Stimulated activated naive CD4-positive, alpha-beta T cell treated with Interleukin-2 at 50 U/mL for 16 hours (primary cell): ENCODE measurements around the gene RPL37.
"Not testable (repeated sequence)": the region's sequence is repeated elsewhere in the genome, so short reads cannot be mapped to it uniquely, and the experiment has no call there.

Source experiments
- DNase-seq: peaks from one replicate; lab custom pipeline; 2025; lab: John Stamatoyannopoulos, UW

RPL37 gene

GRCh38 chr5:40834849-40835787 lies at the start of gene RPL37:
TSS of gene RPL37 (minus strand) at chr5:40835222. CDS start at chr5:40835185, 37 bp downstream.
- peak; percentile 93 for DNase-seq

DNA sequence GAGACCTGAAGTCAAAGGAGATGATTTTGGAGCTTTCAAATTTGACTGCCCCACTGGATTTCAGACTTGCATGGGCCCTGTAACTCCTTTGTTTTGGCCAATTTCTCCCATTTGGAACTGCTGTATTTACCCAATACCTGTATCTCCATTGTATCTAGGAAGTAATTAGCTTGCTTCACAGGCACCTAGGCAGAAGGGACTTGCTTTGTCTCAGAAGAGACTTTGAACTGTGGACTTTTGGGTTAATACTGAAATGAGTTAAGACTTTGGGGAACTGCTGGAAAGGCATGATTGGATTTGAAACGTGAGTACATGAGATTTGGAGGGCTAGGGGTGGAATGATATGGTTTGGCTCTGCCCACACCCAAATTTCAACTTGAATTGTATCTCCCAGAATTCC lies 48.0 kb upstream of the RPL37 start:
- DNase-seq = not testable (repeated sequence)

DNA sequence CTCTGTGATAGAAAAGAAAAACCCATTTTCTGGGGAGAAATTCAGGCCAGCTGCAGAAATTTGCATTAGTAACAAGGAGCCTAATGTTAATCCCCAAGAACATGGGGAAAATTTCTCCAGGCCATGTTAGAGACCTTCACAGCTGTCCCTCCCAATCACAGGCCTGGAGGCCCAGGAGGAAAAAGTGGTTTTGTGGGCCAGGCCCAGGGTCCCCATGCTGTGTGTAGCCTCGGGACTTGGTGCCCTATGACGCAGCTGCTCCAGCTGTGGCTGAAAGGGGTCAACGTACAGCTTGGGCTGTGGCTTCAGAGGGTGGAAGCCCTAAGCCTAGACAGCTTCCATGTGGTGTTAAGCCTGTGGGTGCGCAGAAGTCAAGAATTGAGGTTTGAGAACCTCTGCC lies 47.3 kb upstream of the RPL37 start:
- no peak for DNase-seq

DNA sequence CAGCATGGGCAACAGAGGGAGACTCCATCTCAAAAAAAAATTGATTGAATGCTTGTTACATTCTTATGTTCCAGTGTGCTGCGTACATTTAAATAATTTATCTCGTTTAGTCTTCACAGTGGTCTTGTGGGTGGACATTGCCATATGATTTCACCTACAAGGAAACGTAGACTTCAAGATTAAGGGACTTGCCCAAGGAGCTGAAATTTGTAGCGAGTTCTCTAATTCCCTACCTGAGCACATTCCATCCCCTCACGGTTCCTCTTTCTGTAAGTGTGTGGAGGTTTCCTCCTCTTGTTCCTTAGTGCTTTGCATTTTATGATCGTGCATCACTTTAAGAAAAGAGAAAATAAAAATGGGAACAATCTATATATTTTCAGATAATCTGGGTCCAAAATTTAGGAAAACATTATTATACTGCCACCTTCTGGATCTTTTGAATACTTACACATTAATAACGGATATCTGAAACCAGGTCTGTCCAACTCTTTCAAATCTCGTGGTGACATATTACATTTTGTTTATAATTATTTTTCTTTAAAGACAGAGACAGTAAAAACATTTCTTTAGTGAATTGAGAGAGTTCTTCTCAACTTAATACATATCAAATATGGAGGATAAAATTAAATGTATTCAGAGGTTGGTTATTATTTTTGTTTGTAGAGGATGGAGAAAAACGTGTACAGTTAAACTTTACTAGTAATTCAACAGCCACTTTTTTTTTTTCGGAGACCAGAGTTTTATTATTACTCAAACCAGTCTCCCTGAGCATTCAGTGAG lies 44.3 kb upstream of the RPL37 start:
- DNase-seq = no peak

GRCh38 chr5:40877371-40877988 lies 42.5 kb upstream of the RPL37 start:
- DNase-seq = peak; percentile 5

DNA sequence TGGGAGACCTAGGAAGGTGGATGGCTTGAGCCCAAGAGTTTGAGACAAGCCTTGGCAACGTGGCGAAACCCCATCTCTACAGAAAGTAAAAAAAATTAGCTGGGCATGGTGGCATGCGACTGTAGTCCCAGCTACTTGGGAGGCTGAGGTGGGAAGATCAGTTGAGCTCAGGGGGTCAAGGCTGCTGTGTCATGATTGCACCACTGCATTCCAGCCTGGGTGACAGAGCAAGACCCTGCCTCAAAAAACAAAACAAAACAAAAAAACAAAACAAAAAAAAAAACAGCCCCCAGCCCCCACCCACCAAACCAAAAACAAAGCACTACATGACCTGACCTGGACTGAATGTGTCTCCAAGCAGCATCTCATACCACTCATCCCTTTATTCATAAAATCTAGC lies 40.9 kb upstream of the RPL37 start:
- no peak for DNase-seq

DNA sequence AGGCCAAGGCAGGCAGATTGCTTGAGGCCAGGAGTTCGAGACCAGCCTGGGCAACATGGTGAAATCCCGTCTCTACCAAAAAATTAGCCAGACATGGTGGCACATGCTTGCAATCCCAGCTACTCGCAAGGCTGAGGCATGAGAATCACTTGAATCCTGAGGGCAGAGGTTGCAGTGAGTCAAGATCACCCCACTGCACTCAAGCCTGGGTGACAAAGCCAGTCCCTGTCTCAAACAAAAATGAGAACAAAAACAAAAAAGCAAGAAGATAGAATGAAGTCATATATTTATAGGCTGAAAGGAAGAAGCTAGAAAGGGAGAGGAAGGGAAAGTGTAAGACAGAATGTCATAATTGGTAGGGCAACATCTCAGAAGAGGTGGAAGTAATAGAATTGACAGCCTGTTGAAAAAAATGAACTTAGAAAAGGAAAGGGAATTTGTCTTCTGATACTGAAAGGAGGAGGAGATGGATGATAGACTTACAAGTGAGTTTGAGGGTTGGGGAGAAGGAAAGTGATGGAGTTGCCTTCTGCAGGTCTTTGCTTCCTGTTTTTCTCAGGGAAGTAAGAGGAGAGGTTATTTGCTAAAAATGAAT lies 38.4 kb upstream of the RPL37 start:
- DNase-seq = no peak

- not testable (repeated sequence) for DNase-seq
Observed at GRCh38 chr5:40872253-40872652, 37.2 kb upstream of the RPL37 start.

- DNase-seq = no peak
Observed at GRCh38 chr5:40871177-40871576, 36.2 kb upstream of the RPL37 start.

DNA sequence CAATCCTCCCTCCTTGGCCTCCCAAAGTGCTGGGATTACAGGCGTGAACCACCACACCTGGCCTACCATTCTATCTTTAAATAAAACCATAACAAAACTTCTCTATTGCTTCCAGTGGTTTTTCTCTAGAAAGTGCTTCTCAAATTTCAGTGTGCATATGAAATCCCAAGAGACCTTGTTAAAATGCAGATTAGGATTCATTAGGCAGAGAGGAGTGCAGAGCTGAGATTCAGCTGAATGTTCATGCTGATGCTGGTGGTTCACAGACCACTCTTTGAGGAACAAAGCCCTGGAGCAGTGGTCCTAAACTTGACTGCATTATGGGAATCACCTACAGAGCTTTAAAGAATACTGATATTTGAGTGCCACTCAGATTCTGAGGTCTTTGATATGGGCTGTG lies 34.4 kb upstream of the RPL37 start:
- no peak for DNase-seq

DNA sequence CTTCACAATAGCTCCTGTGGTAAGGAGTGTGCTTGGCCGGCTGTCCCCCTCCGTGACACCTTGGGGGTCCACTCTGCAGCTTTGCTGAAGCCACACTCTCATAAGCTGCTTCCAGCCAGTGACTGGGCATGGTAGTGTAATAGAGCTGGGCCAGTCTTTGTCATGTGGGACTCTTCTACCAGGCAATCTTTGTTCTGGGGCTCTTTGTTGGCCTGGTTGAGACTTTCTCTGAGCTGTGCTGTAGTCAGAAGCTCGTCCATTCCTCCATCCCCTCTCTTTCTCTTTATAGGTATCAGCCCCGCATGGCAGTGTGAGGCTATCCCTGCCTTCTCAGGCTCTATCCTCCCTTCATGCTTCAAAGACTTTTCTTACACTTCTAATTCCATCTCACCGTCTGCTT lies 31.8 kb upstream of the RPL37 start:
- DNase-seq = no peak

DNA sequence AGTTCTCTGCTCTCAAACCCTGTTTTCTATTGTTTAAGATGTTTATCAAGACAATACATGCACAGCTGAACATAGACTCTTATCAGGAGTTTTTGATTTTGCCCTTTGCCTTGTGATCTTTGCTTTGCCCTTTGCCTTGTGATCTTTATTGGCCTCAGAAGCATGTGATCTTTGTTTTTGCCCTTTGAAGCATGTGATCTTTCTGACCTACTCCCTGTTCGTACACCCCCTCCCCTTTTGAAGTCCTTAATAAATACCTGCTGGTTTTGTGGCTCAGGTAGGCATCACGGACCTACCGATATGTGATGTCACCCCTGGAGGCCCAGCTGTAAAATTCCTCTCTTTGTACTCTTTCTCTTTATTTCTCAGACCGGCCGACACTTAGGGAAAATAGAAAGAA lies 30.0 kb upstream of the RPL37 start:
- not testable (repeated sequence) for DNase-seq

DNA sequence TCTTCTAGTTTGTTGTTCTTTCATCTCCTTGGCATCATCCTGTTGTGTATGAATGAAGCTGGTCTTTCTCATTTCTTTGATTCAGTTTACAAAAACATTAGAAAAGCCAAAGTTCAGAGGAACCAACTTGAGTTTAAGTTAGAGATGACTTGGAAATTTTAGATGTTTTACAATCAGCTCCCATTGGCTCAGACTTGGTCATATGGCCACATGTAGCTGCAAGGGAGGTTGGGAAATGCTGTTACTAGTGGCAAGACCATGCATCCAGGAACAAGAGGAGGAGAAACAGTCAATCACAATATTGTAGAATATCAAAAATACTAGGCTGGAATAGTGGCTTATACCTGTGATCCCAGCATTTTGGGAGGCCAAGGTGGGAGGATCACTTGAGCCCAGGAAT lies 25.7 kb upstream of the RPL37 start:
- DNase-seq = no peak

- DNase-seq = no peak
Observed at GRCh38 chr5:40853632-40854192, 18.7 kb upstream of the RPL37 start.

DNA sequence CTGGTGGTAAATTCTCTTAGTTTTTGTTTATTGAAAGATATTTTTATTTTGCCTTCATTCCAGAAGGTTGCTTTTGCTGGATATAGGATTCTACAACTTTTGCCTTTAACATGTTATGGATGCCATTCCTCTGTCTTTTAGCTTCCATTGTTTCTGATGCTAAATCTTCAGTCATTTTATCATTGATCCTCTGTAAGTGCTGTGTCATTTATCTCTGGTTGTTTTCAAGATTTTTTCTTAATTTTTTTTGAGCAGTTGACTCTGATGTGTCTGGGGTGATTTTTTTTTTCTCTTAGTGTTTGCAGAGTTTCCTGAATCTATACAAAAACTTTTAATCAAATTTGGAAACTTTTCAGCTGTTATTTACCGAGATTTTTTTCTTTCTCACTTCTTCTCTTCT lies 12.5 kb upstream of the RPL37 start:
- DNase-seq = no peak

GRCh38 chr5:40846371-40846770 lies 11.3 kb upstream of the RPL37 start:
- DNase-seq = no peak

DNA sequence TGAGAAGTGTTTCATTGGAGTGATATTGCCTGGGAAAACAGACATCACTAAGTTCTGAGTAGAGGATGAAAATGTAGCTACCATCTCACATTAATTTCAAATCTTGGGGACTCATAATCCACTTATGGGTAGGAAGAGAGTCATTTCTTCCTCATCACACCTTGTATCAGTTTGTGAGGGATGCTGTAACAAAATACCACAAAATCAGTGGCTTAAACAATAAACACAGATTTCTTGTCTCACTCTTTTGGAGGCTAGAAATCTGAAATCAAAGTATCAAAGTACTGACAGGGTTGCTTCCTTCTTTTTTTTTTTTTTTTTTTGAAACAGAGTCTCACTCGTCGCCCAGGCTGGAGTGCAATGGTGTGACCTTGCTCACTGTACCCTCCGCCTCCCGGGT lies 9.5 kb upstream of the RPL37 start:
- no peak for DNase-seq

- DNase-seq = no peak
Observed at GRCh38 chr5:40842351-40842750, 7.3 kb upstream of the RPL37 start.

DNA sequence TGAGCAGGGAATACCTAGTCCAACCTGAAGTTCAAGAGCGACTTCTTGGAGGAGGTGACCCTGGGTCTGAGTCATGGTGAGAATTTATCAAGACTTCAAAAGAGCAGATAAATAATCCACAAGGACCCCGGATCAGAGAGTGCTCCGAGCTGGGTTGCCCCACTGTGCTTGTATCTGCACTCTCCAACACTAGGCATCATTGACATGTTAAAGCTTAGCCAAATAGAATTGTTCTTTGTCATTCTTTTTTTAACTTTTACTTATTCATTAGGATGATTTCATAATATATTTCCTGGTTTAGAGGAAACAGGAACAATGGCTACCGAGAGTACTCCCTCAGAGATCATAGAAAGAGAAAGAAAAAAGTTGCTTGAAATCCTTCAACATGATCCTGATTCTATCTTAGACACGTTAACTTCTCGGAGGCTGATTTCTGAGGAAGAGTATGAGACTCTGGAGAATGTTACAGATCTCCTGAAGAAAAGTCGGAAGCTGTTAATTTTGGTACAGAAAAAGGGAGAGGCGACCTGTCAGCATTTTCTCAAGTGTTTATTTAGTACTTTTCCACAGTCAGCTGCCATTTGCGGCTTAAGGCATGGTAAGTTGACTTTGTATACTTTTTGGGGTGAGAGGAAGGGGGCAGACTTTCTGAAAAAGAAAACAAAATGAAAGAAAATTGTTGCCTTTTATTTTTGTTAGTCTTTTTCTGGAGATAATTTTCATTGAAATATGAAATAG lies 6.2 kb upstream of the RPL37 start, which contains the start of gene CARD6:
CARD6 (plus strand) TSS at position 300 of the 738 bp plus-strand sequence; CDS start at position 316, 16 bp downstream.
- no peak for DNase-seq

- DNase-seq = no peak
Observed at GRCh38 chr5:40838086-40838485, 3.1 kb upstream of the RPL37 start.

DNA sequence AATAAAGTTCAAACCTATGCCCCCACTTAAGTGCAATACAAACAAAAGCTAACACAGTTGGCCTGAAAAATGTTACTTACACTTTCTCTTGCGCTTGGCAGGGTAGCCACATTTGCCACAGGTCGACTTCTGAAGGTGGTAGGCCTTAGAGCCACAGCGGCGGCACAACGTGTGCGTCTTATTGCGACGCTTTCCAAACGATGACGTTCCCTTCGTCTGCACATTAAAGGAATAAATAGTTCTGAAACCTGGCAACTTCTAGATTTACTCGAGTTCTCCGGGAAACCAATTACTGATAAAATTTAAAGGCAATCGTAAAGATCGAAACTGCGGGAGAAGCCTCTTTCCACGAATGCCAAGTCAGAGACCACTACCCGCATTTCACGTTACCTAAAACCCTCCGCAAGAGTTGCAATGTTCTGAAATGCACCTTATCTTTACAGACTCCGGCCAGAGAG lies 602 bp downstream of the RPL37 start:
- DNase-seq = peak; percentile 41
